GM23338 (cell line): ENCODE measurements around the gene AP3M1.

Experiments
- CREB1 ChIP-seq: fragments of 250-450 bp; sonication (Bioruptor Pico); IDR thresholded peaks from 2 replicates; pipeline ENCODE4 v1.5.0; 2020; ENCODE audit warnings: low read depth, mild to moderate bottlenecking, moderate library complexity
- CTCF ChIP-seq, 2 experiments: fragments of 200-600 bp in 1 of 2; sonication (generic) in 1 of 2; conservative IDR thresholded peaks; 2 replicates each; pipeline versions ENCODE4 v1.5.1 to v1.6.1; 2016 to 2017; ENCODE audit warnings: antibody characterized with exemption in 2 of 2, low read depth in 2 of 2, mild to moderate bottlenecking in 2 of 2, moderate library complexity in 1 of 2
- EZH2phosphoT487 ChIP-seq: fragments of 200-600 bp; sonication (generic); IDR thresholded peaks from one replicate; pipeline ENCODE4 v1.8.1; 2018; ENCODE audit warnings: antibody characterized with exemption; ENCODE audit not compliant: unreplicated experiment
- POLR2AphosphoS5 ChIP-seq: IDR thresholded peaks from 2 replicates; pipeline ENCODE4 v1.6.1; 2016; ENCODE audit warnings: antibody characterized with exemption, low read depth
- REST ChIP-seq: IDR thresholded peaks from one replicate; pipeline ENCODE4 v1.6.1; 2018; ENCODE audit warnings: antibody characterized with exemption; ENCODE audit not compliant: unreplicated experiment

DNA sequence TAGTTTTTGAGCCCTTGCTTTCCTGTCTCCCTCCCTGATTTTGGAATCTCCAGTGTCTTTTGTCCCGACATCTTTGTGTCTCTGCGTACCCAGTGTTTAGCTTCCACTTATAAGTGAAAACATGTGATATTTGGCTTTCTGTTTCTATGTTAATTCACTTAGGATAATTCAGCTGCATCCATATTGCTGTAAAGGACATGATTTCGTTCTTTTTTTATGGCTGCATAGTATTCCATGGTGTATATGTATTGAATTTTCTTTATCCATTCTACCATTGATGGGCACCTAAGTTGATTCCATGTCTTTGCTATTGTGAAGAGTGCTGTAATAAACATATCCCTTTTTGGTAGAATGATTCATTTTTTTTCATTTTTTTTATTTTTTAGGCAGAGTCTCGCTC is 48.7 kb upstream of the AP3M1 start:
- TF ChIP-seq CTCF (conservative IDR thresholded peaks at IDR 0.05; ENCODE audit: low read depth in 2 of 2) = no peak
- no peak for TF ChIP-seq CREB1
- no peak for TF ChIP-seq POLR2AphosphoS5
- TF ChIP-seq REST = no peak
- TF ChIP-seq EZH2phosphoT487 = no peak
